PC-9 (cell line): ENCODE measurements around the gene UFM1.

ENCODE experiments used
- CTCF ChIP-seq: fragments of 200-600 bp; sonication (generic); conservative IDR thresholded peaks from 2 replicates; pipeline ENCODE4 v1.6.1; 2017; ENCODE audit warnings: mixed run types, antibody characterized with exemption, mild to moderate bottlenecking, moderate library complexity
- EZH2 ChIP-seq: fragments of 200-600 bp; sonication (generic); IDR thresholded peaks from 2 replicates; pipeline ENCODE4 v1.8.0; 2017; ENCODE audit warnings: antibody characterized with exemption, low read depth

GRCh38 chr13:38348861-38349389 lies 726 bp upstream of the UFM1 start:
- no peak for TF ChIP-seq CTCF
- TF ChIP-seq EZH2 = no peak
